ENCODE results near the gene CHMP4A. TPM values are rescaled to one million over a fixed set of nuclear protein-coding genes. Genes with fewer than 3 reads are reported as not detected.

The CHMP4A gene
- total and polyA plus RNA-seq, 2 experiments from 2014 or later: 31.0 to 51.1 TPM

- no peak for DNase-seq (ENCODE audit: low read depth in 1 of 2, low spot score in 1 of 2)
- no peaks in the 10 kb centered on the region for H3K9me3 ChIP-seq (ENCODE audit: low read depth)
- no peak for TF ChIP-seq CTCF (IDR thresholded peaks at IDR 0.05; ENCODE audit: low read depth, low read length)
Observed at GRCh38 chr14:24255438-24255837, 42.1 kb upstream of the CHMP4A start.

GRCh38 chr14:24254630-24255392 is 41.5 kb upstream of the CHMP4A start:
- Histone ChIP-seq H3K9me3 (ENCODE audit: low read depth) (no peaks in the 10 kb centered on the region), H3K4me1 (ENCODE audit: low read depth) (peaks cover 18% of the 10 kb centered on the region), H3K27me3 (no peaks in the 10 kb centered on the region), H3K27ac (no peak overlapping the region), H3K4me3 (no peak overlapping the region), H3K36me3 (no peaks in the 10 kb centered on the region)
- DNase-seq (ENCODE audit: low read depth in 1 of 2, low spot score in 1 of 2): no peak
- no peak for TF ChIP-seq CTCF (IDR thresholded peaks at IDR 0.05; ENCODE audit: low read depth, low read length)

More at GRCh38 chr14:24255438-24255837, 42.1 kb upstream of the CHMP4A start:
- Histone ChIP-seq H3K27me3 (no peaks in the 10 kb centered on the region), H3K27ac (no peak overlapping the region), H3K36me3 (no peaks in the 10 kb centered on the region), H3K4me1 (ENCODE audit: low read depth) (peaks cover 18% of the 10 kb centered on the region), H3K4me3 (no peak overlapping the region)

- Histone ChIP-seq H3K27ac (no peak overlapping the region), H3K9me3 (ENCODE audit: low read depth) (no peaks in the 10 kb centered on the region), H3K36me3 (no peaks in the 10 kb centered on the region), H3K4me1 (ENCODE audit: low read depth) (peaks cover 18% of the 10 kb centered on the region), H3K27me3 (no peaks in the 10 kb centered on the region), H3K4me3 (no peak overlapping the region)
- TF ChIP-seq CTCF (IDR thresholded peaks at IDR 0.05; ENCODE audit: low read depth, low read length): no peak
- no peak for DNase-seq (ENCODE audit: low read depth in 1 of 2, low spot score in 1 of 2)
Observed at GRCh38 chr14:24253936-24254335, 40.6 kb upstream of the CHMP4A start.

GRCh38 chr14:24252289-24253124 is 39.2 kb upstream of the CHMP4A start:
- no peak for TF ChIP-seq CTCF (IDR thresholded peaks at IDR 0.05; ENCODE audit: low read depth, low read length)
- no peak for DNase-seq (ENCODE audit: low read depth in 1 of 2, low spot score in 1 of 2)
- Histone ChIP-seq H3K27ac (no peak overlapping the region), H3K9me3 (ENCODE audit: low read depth) (no peaks in the 10 kb centered on the region), H3K4me3 (no peak overlapping the region), H3K27me3 (no peaks in the 10 kb centered on the region), H3K4me1 (ENCODE audit: low read depth) (peaks cover 12% of the 10 kb centered on the region), H3K36me3 (no peaks in the 10 kb centered on the region)

- Histone ChIP-seq H3K36me3 (no peaks in the 10 kb centered on the region), H3K27me3 (no peaks in the 10 kb centered on the region), H3K9me3 (ENCODE audit: low read depth) (no peaks in the 10 kb centered on the region), H3K27ac (no peak overlapping the region), H3K4me1 (ENCODE audit: low read depth) (peaks cover 6% of the 10 kb centered on the region), H3K4me3 (no peak overlapping the region)
- TF ChIP-seq CTCF (IDR thresholded peaks at IDR 0.05; ENCODE audit: low read depth, low read length): peak; percentile 11
- peak in 1 of 2 donors; percentile 23 for DNase-seq (ENCODE audit: low read depth in 1 of 2, low spot score in 1 of 2)
Observed at GRCh38 chr14:24251880-24252288, 38.6 kb upstream of the CHMP4A start.
